HG02870 (cell line): ENCODE data around the gene BID.
"Not testable (repeated sequence)": the region's sequence is repeated elsewhere in the genome, so short reads cannot be mapped to it uniquely, and the experiment has no call there.

Source experiments
- ATAC-seq: cut with Tn5 transposase; IDR thresholded peaks from one replicate; pipeline ENCODE4 v1.9.1; 2021; ENCODE audit warnings: mild to moderate bottlenecking, moderate library complexity; ENCODE audit not compliant: unreplicated experiment

Gene BID

DNA sequence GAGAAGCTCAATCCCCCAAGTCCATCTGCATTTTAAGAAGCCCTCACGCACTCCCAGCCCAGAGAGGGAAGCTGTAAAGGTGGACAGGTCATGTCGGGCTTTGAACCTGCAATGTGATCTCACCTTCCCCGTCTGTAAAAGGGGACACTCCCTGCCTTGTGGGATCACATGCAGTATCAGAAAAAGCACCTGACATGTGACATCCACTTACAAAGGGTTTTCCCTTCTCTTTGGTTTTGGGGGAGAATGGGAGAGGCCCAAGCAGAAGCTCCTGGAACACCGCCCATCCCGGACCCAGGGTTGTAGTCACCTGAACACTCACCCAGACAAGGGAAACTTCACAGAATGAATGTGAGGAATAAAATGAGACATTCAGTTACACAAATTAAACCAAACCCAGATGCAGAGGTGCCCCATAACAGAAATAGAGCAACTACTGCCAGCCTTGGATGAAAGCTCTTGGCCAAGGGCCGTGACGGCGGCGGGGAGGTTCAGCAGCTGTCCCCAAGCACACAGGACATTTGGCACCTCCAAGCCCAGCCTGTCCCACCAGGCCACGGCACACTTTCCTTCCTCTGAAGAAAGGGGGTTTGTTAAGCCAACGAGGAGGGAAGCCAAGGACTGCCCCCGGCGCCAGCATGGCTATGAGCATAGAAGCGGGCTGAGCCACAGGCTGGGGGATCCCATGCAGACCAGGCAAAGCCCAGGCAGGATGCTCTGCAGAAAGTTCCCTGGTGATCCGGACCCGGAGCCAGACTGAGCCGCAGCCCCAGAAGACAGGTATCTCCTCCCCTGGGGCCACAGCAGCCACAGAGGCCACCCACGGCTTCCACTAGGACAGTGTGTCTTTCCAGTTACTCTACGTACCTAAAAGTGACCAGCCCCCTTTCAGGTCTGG, 3.8 kb downstream of the BID start:
- no peak for ATAC-seq

DNA sequence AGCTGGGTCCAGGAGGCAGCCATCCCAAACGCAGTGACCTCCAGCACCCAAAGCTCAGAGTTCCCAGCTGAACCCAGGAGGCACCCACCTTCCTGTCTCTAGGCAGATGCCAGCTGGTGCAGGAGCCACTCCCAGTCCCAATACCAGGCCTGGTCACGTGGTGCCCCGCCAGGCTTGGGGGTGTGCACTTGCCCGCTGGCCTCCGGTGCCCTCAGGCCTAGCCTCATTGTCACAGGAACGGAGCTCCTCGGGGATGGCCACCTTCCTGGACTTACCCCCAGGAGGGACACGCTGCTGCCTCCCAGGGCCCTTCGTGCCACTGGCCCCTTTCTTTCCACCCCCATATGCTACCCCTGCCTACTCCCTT, 4.6 kb downstream of the BID start:
- no peak for ATAC-seq

GRCh38 chr22:17769013-17769715, 5.1 kb downstream of the BID start:
- no peak for ATAC-seq

DNA sequence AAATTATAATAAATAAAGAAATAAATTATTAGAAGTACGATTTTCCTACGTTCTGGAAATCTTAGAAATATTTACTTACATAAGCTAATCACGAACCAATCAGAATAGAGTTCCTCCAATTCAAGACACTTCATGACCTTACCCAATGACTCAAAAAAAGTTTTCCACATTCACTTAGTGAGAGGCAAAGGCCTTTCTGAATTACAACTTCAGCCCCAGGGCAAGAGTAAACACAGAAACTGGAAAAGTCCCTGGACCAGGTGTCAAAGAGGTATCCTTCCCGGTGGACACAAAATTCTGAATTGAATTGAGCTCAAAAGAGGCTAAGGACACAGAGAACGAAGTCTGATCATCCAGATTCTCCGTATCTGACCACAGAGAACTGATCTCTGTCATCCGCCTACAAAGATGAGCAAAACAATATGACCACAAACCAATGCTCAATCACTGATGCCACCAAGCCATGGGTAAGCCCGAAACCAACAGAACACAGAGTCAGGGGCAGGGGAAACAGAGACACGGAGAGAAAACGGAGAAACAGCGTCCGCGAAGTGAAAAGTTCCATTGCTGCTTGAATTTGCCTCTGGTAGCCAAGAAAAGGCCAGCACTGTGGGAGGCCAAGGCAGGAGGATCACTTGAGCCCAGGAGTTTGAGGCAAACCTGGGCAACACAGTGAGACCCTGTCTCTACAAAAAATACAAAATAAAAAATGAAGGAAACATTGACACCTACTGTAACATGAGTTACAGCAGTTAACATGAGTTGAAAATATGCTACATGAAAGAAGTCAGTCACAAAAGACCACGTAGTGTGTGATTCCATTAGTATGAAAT, 6.8 kb downstream of the BID start:
- ATAC-seq, result peak; percentile 69

- not testable (repeated sequence) for ATAC-seq
These were observed 9.4 kb downstream of the BID start for GRCh38 chr22:17764852-17765251.

- ATAC-seq, result no peak
These were observed 10.2 kb downstream of the BID start for GRCh38 chr22:17764036-17764435.

GRCh38 chr22:17763442-17763841, 10.8 kb downstream of the BID start:
- not testable (repeated sequence) for ATAC-seq

DNA sequence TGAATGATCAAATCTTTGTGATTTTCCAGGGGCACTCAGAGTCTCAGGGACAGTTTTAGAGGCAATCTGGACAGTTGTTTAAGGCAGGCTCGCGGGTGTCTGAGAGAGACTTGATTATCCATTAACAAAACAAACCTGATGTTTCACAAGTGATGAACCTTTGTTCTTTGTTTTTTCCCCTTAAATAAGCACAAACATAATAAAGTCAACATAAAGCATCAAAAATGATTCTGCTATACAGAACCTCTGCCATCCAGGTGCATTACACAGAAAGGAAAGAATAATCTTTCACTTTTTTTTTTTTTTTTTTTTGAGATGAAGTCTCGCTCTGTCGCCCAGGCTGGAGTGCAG, 13.2 kb downstream of the BID start:
- no peak for ATAC-seq

DNA sequence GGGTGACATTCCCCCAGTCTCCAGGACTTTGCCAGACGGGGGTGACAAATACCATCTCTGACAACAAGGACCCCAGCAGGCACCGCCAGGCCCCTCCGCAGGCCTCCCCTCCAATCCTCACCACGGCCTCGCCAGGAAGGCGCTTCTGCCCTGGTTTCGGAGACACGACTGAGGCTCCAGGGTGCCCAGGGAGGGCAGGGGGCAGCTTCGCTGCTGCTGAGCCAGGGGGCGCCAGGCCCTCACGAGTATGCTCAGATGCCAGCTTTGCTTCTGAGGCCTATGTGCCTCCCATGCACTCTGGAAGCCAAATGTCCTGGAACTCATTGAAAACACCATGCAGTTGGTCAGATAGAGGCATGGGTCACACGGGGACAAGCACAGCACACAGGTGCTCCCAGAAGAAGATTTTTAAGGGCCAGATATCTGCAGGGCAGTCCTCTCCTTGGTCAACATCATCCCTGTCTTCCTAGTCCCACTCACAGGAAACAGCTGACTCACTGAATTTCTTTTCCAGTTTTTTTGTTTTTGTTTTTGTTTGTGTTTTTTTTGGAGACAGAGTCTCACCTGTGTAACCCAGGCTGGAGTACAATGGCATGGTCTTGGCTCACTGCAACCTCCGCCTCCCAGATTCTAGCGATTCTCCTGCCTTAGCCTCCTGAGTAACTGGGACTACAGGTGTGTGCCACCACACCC, 19.9 kb downstream of the BID start:
- no peak for ATAC-seq

DNA sequence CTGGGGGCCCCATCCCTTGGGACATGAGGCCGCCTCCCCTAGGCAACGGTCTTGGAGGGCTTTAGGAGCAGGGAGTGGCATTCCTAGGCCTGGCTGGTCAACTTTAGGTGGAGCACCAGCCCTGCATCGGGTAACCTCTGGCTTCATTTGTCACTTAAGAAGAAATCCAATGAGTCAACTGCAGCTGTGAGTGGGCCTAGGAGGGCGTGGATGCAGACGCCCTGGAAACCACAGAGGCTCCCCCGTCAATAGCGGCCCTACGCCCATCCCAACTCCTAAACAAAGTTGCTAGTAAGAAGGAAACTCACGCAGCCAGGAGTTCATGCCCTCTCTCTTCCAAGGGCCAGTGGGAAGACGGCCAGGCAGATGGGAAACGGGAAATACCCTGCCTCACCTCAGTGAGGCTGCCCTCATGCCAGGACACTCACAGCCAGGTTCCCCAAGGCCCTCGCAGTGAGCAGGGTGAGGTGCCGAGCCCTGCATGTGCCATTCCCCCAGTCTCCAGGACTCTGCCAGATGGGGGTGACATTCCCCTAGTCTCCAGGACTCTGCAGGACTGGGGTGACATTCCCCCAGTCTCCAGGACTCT, 20.8 kb downstream of the BID start:
- no peak for ATAC-seq

DNA sequence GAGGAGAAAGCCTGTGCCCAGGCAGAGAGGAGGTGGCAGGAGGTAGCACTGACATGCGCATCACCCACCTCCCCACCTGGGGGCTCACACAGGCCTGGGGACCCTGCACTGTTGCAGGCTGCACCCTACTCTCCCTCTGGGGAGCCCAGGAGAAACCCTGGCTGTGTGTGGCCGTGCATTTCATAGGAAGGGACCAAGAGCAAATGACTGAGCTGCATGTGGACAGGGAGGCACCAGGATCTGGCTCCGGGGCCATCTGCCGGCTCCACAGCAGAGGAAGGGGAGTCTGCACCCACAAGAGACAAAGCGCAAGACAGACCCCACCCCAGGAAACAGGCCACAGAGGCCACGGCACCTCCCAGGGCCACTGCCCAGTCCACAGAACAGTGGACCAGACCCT, 22.7 kb downstream of the BID start:
- no peak for ATAC-seq

DNA sequence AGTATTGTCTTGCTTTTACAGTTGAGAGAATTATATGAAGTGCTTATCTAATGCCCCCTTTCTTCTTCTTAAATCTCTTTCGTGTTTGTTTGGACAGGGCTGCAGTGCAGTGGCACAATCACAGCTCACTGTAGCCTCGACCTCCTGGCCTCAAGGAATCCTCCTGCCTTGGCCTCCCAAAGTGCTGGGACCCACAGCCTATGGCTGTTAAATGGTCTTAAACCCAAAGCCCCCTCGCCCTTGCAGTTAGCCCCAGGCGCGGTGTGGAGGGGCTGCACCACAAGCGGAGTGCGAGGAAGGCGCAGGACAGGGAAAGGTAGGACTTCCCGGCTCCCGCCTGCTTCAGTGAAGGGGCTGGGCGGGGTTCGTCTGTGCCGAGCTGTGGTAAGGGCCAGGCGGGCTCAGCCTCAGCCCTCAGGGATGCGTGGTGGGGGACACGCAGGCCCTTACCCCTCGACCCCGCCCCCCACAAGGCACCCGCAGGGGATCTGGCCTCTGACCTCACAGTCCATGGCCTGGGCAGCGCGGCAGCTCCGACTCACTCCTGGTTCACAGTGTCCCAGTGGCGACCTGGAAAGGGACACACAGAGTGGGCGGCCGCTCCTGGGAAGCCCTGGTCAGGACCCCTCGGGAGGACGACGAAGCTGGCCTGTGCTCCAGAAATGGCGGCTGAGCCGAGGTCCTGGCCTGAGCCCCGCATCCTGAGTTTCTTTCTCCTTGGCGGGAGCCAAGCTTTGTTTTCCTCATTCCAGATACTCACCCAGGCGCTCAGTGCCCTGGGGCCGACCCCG, 24.5 kb downstream of the BID start:
- ATAC-seq, result no peak

- no peak for ATAC-seq
These were observed 25.5 kb downstream of the BID start for GRCh38 chr22:17748555-17749353.

DNA sequence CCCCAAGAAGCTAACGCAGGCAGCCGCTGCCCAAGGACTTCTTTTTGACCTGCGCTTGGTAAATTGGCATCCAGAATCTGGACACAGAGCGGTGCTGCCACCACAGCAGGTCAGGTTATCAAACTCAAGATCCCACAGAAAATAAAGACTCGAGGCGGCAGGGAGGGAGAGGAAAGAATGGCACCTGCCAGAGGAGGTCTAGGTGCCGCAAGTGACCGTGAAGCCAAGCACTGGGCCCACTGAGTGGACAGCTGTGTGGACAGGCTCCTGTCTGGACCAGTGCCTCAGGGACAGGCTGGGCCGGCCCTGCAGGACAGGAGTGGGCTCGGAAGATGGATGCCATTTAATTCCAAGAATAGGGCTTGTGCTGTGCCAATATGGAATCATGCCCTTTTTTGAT, 27.4 kb downstream of the BID start:
- no peak for ATAC-seq

GRCh38 chr22:17744430-17744829, 29.8 kb downstream of the BID start:
- ATAC-seq, result no peak

- ATAC-seq, result no peak
These were observed 30.4 kb downstream of the BID start for GRCh38 chr22:17743661-17744411.

DNA sequence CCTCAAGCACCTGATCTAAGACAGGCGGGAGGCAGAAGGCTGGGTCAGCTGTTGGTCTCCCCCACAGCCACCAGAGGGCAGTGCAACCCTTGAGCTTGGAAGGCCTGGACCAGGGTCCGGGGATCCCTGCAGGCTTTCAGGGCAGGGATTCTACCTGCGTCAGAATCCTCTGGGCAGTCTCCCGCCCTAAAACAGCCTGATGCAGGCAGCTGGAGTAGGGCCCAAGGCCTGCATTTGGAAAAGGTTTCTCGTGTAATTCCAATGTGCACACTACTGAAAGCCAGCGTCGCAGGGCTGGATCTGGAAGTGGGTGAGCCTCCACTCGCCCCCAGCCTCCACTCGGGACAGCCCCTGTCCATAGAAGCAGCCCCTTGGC, 31.8 kb downstream of the BID start:
- ATAC-seq, result no peak

DNA sequence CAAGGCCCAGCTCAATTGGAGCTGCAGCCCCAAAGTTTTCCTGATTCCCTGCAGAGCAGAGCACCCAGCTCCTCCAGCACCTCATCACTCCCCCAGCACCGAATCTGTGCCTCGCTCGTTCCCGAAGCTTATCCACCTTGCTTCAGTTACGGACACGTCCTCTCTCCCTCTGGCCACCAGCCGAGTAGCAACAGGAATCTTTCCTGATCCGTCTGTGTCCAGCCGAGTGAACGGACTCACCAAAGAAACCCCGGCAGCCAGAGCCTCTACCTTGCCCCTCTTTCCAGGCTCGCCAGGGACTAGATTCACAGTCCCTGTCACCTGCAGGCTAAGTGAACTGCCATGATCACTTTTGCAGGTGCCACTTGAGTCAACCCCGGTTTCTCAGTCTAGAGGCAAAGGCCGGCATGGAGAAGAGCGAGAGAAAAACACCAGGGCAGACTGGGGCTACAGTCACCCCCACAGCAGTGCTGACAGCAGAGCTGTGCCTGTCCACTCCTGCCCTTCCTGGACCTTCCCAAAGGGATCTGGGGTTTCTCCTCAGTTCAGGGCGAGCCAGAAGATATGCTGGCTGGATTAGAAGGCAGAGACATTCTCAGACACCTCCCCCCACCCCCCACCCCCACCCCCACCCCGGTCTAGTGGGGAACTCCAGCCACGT, 32.3 kb downstream of the BID start:
- ATAC-seq, result no peak
